ENCODE results near the gene CLDN4. TPM values are rescaled to one million over a fixed set of nuclear protein-coding genes. Genes with fewer than 3 reads are reported as not detected.
"Not testable (repeated sequence)": the region's sequence is repeated elsewhere in the genome, so short reads cannot be mapped to it uniquely, and the experiment has no call there.

Gene CLDN4, protein sequence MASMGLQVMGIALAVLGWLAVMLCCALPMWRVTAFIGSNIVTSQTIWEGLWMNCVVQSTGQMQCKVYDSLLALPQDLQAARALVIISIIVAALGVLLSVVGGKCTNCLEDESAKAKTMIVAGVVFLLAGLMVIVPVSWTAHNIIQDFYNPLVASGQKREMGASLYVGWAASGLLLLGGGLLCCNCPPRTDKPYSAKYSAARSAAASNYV
- not detected in 2 replicates for total RNA-seq

DNA sequence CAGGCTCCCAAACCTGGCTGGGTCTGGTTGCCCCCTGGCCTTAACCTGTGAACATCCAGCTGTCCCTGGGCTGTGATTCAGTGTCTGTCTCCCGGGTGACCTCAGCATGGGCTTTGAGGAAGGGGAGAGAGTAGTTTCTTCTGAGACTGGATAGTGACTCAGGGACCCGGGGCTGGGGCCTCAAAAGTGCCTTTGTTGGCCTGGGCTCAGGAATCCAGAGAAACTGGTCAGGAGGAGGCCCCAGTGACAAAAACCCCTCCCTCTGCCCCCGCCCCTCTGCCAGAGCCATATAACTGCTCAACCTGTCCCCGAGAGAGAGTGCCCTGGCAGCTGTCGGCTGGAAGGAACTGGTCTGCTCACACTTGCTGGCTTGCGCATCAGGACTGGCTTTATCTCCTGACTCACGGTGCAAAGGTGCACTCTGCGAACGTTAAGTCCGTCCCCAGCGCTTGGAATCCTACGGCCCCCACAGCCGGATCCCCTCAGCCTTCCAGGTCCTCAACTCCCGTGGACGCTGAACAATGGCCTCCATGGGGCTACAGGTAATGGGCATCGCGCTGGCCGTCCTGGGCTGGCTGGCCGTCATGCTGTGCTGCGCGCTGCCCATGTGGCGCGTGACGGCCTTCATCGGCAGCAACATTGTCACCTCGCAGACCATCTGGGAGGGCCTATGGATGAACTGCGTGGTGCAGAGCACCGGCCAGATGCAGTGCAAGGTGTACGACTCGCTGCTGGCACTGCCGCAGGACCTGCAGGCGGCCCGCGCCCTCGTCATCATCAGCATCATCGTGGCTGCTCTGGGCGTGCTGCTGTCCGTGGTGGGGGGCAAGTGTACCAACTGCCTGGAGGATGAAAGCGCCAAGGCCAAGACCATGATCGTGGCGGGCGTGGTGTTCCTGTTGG is at the start of gene CLDN4:
CLDN4 (plus strand) TSS at position 316 of the 903 bp plus-strand sequence; CDS start at position 522, 206 bp downstream.
- intact Hi-C loops (cut with micrococcal nuclease): no loop called here

DNA sequence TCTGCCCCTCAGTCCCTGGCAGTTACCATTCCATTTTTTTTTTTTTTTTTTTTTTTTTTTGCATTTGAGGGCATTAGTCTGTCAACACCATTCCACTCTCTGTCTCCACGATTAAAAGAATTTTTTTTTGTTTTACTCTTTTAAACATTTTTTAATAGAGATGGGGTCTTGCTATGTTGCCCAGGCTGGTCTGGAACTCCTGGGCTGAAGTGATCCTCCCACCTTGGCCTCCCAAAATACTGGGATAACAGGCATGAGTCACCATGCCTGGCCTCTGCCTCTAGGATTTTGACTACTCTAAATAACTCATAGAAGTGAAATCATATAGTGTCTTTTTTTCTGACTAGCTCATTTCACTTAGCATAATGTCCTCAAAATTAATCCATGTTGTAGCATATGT is 44.2 kb upstream of the CLDN4 start:
- intact Hi-C loops (cut with micrococcal nuclease): no loop called here

DNA sequence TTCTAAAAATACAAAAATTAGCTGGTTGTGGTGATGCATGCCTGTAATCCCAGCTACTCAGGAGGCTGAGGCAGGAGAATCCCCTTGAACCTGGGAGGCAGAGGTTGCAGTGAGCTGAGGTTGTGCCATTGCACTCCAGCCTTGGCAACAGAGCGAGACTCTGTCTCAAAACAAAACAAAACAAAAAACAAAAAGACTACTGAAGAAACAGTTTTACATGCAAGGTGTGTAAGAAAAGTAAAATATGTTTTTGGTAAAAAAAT is 43.1 kb upstream of the CLDN4 start:
- intact Hi-C loops (cut with micrococcal nuclease): not testable (repeated sequence)

DNA sequence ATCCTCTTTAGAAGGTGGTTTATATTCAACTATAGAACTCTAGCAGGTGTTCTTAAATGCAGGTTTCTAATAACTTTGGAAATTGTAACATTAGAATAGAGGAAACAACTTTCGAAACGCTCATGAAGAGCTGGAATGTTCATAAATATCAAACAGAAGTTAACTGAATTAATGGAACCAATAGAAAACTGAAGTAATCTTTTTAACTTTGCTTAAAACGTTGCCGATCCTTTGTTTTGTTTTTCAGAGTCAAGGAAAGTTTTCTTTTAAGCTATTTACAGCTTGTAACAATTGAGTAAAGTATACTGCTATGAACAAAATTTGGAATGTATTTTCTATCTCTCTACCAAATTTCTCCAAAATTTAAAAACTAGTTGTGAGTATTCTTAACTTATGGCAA is 41.7 kb upstream of the CLDN4 start:
- intact Hi-C loops (cut with micrococcal nuclease): no loop called here

DNA sequence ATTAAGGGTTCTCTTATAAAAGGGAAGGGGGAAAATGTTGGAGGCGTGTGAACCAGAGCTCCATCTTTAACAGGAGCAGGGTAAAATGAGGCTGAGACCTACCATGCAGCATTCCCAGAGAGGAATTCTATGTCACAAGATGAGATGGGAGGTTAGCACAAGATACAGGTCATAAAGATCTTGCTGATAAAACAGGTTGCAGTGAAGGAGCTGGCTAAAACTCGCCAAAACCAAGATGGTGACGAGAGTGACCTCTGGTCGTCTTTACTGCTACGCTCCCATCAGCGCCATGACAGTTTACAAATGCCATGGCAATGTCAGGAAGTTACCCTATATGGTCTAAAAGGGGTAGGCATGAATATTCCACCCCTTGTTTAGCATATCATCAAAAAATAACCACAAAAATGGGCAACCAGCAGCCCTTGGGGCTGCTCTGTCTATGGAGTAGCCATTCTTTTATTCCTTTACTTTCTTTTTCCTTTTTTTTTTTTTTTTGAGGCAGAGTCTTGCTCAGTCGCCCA is 39.6 kb upstream of the CLDN4 start:
- intact Hi-C loops (cut with micrococcal nuclease): not testable (repeated sequence)

DNA sequence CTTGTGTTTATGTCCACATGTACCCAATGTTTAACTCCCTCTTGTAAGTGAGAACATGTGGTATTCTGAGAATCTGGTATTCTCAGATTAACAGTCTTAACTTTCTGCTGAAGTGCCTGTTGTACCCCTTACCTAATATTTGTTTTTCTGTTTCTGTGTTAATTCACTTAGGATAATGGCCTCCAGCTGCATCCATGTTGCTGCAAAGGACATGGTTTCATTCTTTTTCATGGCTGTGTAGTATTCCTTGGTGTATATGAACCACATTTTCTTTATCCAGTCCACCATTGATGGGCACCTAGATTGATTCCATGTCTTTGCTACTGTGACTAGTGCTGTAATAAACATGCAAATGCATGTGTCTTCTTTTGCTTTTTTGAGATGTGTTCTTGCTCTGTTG is 35.6 kb upstream of the CLDN4 start:
- intact Hi-C loops (cut with micrococcal nuclease): not testable (repeated sequence)

DNA sequence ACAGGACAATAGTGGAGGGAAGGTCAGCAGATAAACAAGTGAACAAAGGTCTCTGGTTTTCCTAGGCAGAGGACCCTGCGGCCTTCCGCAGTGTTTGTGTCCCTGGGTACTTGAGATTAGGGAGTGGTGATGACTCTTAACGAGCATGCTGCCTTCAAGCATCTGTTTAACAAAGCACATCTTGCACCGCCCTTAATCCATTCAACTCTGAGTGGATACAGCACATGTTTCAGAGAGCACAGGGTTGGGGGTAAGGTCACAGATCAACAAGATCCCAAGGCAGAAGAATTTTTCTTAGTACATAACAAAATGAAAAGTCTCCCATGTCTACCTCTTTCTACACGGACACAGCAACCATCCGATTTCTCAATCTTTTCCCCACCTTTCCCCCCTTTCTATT is 34.1 kb upstream of the CLDN4 start:
- intact Hi-C loops (cut with micrococcal nuclease): not testable (repeated sequence)

DNA sequence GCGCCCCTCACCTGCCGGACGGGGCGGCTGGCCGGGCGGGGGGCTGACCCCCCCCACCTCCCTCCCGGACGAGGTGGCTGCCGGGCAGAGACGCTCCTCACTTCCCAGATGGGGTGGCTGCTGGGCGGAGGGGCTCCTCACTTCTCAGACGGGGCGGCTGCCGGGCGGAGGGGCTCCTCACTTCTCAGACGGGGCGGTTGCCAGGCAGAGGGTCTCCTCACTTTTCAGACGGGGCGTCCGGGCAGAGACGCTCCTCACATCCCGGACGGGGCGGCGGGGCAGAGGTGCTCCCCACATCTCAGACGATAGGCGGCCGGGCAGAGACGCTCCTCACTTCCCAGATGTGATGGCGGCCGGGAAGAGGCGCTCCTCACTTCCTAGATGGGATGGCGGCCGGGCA is 33.6 kb upstream of the CLDN4 start:
- intact Hi-C loops (cut with micrococcal nuclease): not testable (repeated sequence)

DNA sequence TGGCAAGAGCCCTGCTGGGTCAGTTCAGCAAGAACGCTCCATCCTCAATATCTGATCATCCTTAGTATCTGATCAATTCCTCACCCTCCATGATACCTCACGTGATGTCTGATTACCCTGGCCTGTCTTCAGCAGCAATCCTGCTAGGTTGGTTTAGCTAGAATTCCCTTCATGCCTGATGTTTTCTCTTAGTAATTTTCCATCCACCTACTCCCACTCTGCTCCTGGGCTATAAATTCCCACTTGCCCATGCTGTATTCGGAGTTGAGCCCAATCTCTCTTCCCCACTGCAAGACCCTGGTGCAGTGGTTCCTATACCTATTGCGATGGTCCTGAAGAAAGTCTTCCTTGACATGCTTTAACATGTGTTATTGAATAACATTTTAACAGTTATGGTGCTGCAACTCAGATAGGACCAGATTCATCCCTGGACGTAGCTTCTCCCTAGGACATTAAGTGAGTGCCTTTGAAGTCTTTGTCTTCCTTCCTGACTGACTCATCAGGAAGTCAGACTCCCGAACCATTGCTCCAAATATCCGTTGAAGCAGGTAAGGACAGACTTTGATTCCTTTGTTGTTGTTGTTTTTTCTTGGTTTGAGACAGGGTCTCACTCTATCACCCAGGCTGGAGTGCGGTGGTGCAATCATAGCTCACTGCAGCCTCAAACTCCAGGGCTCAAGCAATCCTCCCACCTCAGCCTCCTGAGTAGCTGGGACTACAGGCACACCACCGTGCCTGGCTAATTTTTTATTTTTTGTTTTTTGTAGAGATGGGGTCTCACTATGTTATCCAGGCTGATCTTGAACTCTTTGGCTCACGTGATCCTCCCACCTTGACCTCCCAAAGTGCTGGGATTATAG is 31.3 kb upstream of the CLDN4 start:
- intact Hi-C loops (cut with micrococcal nuclease): no loop called here

DNA sequence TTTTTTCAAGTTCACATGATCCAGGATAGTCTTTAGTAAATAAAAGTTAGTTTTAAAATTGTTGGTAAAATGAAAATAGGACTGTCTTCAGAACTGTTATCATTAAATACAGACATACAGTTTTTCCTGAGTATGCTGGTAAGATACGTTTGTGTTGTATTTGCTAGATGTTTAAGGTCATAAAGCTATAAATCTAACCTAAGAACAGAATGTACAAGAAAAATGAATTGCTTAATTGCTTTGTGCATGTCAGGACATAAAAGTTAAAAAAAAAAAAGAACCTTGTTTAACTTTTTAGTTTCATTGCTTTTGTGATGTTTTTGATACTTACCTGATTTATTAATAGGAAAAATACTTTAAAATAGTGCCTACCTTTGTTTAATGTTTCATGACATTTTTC is 29.2 kb upstream of the CLDN4 start:
- intact Hi-C loops (cut with micrococcal nuclease): no loop called here

DNA sequence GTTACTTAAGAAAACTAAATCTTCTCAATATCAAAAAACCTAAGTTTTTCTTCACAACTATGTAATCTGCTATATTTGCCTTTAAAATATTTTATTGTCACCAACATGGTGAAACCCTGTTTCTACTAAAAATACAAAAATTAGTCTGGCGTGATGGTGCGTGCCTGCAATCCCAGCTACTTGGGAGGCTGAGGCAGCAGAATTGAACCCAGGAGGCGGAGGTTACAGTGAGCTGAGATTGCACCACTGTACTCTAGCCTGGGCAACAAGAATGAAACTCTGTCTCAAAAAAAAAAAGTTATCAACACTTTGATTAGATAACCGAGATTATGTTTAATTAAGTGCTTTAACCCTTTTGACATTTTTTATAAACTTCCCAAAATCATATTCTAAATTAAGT is 28.3 kb upstream of the CLDN4 start:
- intact Hi-C loops (cut with micrococcal nuclease): no loop called here

DNA sequence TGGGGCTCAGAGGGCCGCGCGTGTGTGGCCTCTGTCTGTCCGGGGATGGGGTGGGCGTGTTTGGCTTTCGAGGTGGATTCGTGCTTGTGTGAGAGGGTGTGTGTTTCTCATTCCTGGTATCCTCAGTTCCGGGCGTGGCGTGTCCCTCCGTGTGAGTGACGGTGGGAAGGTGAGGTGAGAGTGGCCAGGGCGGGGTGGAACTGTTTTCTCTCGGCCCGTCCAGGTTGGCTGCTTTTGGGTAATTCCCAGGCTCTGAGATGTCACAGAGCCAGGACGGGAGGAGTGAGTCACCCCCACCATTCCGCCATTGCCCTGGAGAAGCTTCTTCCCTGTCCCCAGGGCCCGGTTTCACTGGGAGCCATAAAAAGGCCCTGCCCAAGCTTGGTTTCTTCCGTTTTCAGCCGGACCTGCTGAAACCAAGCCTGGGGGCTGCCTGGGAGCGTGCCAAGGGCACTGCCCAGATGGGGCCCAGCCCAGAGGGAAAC is 21.3 kb upstream of the CLDN4 start:
- intact Hi-C loops (cut with micrococcal nuclease): no loop called here

DNA sequence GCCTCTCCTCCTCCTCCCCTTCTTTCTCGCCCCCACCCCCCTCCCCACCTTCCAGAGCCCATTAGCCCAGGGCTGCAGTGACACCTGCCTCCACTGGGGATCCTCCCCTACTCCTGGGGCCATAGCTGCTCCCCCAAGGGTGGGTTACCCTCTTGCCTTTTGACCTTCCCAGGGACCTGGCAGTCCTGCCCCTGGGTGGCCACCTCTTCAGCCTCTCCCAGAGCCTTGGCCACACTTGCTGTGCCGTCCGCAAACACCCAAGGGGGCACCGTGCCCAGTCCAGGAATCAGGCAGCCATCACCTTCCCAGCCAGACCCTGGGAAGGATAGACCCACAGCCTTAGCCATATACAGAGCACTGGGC is 19.8 kb upstream of the CLDN4 start:
- intact Hi-C loops (cut with micrococcal nuclease): loop anchor here (1.0 kb wide), 1 partner anchor 44 kb away; no protein-coding TSS in a partner anchor

DNA sequence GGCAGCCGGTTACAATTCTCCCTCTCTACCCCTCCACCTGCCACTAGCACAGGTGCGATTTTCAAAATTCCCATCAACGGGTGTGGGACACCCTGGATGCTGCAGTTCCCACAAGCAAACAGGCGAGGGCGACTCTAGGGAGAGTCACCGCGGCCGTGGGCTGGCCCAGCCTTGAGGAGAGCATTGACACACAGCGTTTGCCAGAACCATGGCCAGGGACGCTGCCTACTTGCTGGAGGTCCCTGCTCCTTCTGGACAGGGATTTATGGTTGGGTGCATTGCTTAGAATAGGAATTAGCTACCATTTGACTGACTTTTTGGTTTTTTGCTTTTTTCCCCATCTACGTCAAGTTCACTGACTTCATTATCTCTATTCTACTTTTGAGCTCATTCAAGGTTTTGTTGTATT is 19.0 kb upstream of the CLDN4 start:
- intact Hi-C loops (cut with micrococcal nuclease): loop anchor here (1.0 kb wide), 1 partner anchor 44 kb away; no protein-coding TSS in a partner anchor

DNA sequence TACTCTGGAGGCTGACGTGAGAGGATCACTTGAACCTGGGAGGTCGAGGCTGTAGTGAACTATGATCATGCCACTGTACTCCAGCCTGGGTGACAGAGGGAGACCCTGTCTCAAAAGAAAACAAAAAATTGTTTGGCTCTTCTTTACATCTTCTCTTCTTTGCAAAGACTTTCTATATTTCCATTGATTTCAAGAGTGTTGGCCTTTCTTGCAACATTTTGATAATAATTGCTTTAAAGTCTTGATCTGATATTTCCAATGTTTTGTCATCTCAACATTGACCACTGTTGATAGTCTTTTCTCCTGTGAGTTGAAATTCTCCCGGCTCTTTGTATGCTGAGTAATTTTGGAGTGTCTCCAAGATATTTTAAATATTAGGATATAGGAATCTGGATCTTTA is 17.8 kb upstream of the CLDN4 start:
- intact Hi-C loops (cut with micrococcal nuclease): no loop called here

DNA sequence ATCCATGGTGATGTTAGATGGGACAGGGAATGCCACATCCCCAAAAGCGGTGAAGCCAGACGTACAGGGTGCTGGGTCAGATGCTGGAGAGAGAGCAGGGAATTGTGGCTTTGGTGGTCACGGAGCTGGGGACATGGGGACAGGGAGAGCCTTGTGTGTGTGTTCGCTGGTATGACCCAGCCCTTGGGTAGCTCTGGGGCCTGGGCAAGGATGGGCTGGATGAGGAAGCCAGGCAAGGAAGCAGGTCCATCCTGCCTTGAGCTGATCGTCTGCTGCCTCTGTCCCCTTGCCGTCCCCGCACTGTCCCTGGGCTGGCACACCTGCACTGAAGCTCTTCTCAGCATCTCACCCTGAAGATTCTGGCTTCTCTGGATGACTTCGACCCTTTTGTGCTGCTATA is 15.4 kb upstream of the CLDN4 start:
- intact Hi-C loops (cut with micrococcal nuclease): no loop called here

DNA sequence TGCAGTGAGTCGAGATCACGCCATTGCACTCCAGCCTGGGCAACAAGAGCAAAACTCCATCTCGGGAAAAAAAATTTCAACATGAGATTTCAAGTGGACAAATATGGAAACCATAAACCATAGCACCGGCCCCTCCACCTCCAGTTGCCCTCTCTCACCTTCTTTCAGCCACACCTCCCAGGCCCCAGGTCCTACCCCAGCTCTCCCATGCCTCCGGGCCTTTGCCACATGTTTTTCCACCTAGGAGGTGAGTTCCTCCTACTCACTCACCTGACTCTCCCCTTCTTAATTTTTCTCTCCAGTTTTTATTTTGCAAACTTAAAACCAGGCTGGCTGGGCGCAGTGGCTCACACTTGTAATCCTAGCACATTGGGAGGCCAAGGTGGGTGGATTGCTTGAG is 13.7 kb upstream of the CLDN4 start:
- intact Hi-C loops (cut with micrococcal nuclease): no loop called here

DNA sequence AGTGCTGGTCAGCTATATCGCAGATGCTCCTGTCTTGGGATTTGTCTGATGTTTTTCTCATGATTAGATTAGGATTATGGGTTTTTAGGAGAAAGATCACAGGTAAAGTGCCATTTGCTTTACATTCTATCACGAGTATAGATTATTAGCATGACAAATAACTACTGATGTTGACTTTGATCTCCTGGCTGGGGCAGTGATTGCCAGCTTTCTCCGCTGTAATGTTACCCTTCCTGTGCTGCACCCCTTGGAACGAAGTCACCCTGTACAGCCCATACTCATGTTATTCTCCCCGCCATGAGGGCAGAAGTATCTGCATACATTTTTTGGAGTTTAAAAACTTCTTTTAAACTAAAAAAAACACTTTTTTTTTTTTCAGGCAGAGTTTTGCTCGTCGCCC is 10.8 kb upstream of the CLDN4 start:
- intact Hi-C loops (cut with micrococcal nuclease): no loop called here

DNA sequence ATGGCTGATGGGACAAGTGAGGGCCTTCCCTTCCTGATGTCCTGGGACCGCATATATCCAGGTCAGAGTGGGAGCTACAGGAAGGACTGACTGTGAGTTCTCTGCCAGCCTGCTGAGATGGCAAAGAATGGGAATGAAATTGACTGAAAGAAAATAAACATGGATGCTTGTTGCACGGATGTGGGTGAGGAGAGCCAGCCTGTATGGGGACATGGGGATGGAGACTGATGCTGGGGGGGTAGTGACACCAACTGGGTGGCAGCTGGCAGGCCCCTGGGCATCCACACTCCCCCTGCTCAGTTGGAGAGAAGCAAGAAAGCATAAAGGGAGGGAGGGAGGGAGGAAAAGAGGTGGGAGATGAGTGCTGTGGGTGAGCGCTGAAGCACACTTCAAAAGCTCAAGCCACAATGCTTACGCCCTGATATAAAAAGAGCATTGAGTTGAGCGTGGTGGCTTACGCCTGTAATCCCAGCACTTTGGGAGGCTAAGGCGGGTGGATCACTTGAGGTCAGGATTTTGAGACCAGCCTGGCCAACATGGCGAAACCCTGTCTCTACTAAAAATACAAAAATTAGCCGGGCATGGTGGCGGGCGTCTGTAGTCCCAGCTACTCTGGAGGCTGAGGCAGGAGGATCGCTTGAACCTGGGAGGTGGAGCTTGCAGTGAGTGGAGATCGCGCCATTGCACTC is 9.1 kb upstream of the CLDN4 start:
- intact Hi-C loops (cut with micrococcal nuclease): not testable (repeated sequence)

DNA sequence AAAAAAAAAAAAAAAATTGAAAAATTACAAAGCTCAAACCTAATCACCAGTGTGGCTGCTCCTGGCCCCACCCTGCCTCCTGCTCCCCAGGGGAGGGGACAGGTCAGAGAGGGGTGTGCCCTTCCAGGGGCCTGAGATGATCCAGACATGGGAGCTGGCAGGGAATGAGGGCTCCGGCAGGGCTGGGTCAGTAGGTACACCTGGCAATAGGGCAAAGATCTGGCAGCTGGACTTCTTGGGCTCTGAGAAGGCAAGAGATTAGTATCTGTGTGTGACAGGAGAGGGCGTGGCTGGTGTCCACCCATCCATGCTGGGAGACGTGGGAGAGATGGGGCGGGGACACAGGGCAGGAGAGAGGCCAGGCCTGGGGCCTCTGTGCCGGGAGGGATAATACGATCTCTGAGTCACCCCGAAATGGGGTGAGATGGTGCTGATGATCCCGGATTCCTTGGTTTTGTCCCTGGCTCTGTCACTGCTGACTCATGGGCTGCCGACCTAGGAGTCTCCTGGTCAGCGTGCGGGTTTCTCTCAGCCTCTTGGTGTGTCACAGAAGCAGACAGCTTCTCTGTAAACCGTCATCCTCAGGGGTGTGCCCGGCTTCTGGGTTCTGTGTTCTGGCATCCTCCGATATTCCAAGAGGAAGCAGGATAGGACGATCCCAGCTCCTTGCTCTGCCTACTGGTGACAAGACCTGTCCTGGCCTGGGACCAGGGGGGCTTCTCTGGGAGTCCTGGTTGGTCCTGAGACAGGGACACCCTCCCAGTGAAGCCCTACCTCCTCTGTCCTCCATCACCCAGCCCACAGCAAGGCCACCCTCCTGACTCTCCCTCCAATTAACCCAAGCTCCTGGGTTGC is 8.2 kb upstream of the CLDN4 start:
- intact Hi-C loops (cut with micrococcal nuclease): no loop called here
